HFF-Myc (cell line): ENCODE measurements around the gene PES1.
"Not testable (repeated sequence)": the region's sequence is repeated elsewhere in the genome, so short reads cannot be mapped to it uniquely, and the experiment has no call there.

Experiments used
- DNase-seq: peaks from one replicate; pipeline ENCODE4 v3.0.0-alpha.2; 2011; ENCODE audit warnings: low read depth; ENCODE audit errors: extremely low read depth
- H3K4me3 ChIP-seq: replicated peaks from 2 replicates; pipeline ENCODE4 v1.5.1; 2011; ENCODE audit warnings: low read depth, mild to moderate bottlenecking, control low read depth, low read length
- CTCF ChIP-seq: IDR thresholded peaks from 2 replicates; pipeline ENCODE4 v1.5.1; 2012; ENCODE audit warnings: mild to moderate bottlenecking, low read depth, low read length, control low read depth; ENCODE audit errors: missing control alignments

Gene PES1

GRCh38 chr22:30555282-30556210 lies 36.2 kb downstream of the PES1 start:
- DNase-seq, result no peak
- TF ChIP-seq CTCF, result no peak
- no peak overlapping the region for H3K4me3 ChIP-seq

GRCh38 chr22:30553971-30554370 lies 37.7 kb downstream of the PES1 start:
- no peak for DNase-seq
- no peak overlapping the region for H3K4me3 ChIP-seq
- TF ChIP-seq CTCF, result no peak

- TF ChIP-seq CTCF, result no peak
- H3K4me3 ChIP-seq, result no peak overlapping the region
- DNase-seq, result no peak
Observed at GRCh38 chr22:30552719-30553118, 39.0 kb downstream of the PES1 start.

- H3K4me3 ChIP-seq, DNase-seq: not testable (repeated sequence)
Observed at GRCh38 chr22:30551813-30552212, 39.9 kb downstream of the PES1 start.

GRCh38 chr22:30547188-30547587 lies 44.5 kb downstream of the PES1 start:
- no peak for DNase-seq
- H3K4me3 ChIP-seq, result no peak overlapping the region
- TF ChIP-seq CTCF, result no peak

- no peak within 1 kb of the TSS for H3K4me3 ChIP-seq
- no peak for DNase-seq
- TF ChIP-seq CTCF, result no peak
Observed at GRCh38 chr22:30546616-30547015, 45.1 kb downstream of the PES1 start, which contains the start of gene SEC14L6. Gene SEC14L6, minus strand, starts transcription at chr22:30546741. Its CDS starts 59 bp downstream, at chr22:30546682.

- no peak for DNase-seq
- TF ChIP-seq CTCF, result no peak
- no peak overlapping the region for H3K4me3 ChIP-seq
Observed at GRCh38 chr22:30542811-30543188, 48.9 kb downstream of the PES1 start.
